NOMO-1 (cell line): ENCODE measurements around the gene PSMB5.

Experiments
- DNase-seq, 2 experiments: peaks; one replicate each; lab custom pipeline; 2025; ENCODE audit not compliant: unreplicated experiment in 2 of 2; lab: John Stamatoyannopoulos, UW

Gene PSMB5

GRCh38 chr14:22996768-22997654 is 37.7 kb downstream of the PSMB5 start:
- no peak for DNase-seq

DNA sequence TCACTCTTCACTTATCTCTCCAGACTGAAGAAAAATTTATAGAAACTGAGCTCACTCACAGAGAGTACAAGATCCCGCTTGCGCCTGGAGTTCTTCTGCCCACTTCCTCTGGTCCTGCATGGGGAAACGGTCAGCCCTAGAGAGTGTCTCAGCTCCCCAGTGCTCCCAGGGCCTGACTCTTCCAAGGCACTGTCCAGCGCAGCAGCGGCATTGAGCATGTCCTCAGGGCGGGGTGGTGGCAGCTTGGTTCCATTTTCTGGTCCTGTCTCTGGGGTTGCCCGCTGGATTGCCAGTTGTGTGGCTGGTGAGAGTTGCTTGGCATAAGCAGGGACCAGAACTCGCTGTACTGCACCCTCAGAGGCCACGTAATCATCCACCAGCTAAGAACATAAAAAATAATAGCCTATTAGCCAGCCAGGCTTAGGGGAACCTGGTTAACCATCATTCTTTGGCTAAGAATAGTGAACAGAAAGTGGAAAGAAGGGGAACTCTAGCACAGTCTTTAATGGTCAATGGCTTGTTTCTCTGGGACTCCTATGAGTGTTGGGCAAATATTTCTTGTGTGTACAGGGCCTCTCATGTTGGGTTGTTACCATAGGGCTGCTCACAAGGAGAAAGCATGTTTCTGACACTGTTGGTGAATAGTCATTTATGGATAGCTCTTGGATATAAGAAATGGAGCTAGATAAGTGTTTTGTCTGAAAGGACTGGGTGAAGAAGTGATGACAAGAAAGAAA is 38.6 kb downstream of the PSMB5 start:
- peak; percentile 32 to 71 for DNase-seq

DNA sequence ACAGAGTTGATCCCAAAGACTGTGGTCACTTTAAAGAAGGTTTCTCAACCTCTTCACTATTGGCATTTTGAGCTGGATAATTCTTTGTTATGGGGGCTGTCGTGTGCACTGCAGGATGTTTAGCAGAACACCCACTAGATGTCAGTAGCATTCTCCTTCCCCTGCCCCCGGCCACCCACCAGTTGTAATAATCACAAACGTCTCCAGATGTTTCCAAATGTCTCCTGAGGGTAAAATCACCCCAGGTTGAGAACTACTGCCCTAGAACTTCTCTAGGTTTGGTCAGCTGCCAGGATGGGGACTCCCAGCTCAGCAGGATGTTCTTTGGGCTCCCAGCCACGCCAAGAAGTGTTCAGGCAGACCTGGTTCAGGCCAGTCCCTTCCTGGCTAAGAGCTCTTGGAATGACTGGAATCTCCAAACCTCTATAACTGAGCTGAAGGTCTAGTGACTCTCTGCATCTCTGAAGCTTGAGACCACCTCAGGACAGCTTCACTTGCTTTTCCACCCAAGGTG is 39.9 kb downstream of the PSMB5 start:
- peak in 1 of 2 experiments; percentile 15 for DNase-seq

DNA sequence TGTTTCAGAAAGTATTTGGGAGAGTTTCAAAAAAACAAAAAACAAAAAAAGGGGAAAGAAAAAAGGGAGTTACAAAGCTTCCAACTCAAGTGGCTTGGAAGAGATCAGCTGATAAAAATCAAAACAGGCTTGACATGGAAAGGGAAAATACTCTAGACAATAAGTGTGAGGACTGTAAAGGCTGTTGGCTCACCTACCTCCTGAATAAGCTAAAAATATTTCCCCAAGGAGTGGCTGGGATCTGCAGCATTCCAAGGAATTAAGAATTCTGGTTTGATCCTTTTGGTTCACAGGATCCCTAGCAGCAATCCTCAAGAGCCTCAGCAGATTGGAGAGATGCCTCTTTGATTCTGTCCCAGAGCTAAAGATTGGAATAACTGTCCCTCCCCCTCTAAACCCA is 41.2 kb downstream of the PSMB5 start:
- no peak for DNase-seq

DNA sequence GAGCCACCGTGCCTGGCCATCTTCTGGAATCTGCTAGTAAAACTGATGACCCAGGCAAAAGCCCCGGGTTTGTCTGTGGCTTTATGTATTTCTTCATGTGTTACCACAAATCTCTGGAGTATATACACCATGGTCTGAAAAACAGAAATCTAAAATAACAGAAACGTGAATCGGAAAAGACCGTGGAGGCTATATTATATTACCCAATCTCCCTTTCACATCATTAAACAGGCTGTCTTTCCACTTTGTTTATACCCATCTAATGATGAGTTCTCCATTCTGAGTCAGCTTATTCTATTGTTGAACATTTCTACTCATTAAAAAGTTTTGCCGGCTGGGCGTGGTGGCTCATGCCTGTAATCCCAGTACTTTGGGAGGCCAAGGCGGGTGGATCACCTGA is 42.8 kb downstream of the PSMB5 start:
- DNase-seq = no peak

DNA sequence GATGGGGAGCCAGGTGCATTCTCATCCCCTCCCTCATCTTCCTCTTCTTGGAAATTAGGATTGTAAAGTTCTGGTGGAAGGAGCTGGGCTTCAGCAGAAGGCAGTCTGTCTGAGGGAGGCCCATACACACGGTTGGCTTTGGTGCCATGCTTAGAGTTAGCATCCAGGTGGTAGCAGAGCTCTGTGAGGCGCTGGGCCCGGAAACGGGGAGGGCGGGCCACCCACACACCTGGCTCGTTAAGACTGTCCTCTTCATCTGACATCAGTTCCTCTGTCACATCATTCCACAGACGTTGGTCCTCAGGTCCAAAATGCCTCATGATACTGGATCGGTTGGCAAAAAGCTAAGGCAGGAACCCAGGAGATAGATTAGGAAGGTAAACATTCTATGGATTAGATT is 47.4 kb downstream of the PSMB5 start:
- no peak for DNase-seq

- DNase-seq = peak; percentile 43 to 76
Observed at GRCh38 chr14:22986508-22987054, 48.1 kb downstream of the PSMB5 start.

- no peak for DNase-seq
Observed at GRCh38 chr14:22985894-22986507, 48.7 kb downstream of the PSMB5 start.

DNA sequence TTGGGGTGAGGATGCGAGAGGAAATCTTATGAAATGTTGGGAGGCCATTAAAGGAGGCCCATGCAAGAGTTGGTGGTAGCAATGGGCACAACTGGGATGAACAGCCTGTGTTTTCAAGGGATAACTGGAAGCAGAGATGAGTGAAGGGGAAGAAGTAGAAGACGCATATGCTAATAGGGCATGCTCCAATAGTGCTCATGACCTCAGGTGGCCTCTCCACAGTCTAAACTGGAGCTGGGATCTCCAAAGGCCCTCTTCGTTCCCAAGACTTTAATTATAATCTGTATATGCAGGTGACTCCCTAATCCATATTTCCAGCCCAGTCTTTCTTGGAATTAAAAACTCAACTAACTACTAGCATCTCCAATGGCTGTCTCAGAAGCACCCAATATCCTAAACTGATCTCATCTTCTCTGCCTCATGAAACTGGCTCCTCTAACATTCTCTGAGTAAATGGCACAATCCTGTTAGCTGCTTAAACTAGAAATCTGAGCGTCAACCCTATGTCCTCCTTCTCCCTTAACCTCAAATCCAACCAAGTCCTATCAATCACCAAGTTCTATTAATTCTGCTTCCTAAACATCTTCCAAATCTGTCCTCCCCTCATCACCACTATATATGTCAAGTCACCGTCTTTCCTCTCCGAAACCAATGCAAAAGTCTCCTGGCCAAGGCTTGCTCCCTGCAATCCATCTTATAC is 49.6 kb downstream of the PSMB5 start:
- DNase-seq = no peak

GRCh38 chr14:22982477-22983245 is 52.0 kb downstream of the PSMB5 start, which contains the start of gene AJUBA:
Gene AJUBA, minus strand, starts transcription at chr14:22982551. Its CDS starts 285 bp downstream, at chr14:22982266.
- DNase-seq = peak; percentile 74 to 81

- DNase-seq = no peak
Observed at GRCh38 chr14:22981876-22982476, 52.7 kb downstream of the PSMB5 start.

DNA sequence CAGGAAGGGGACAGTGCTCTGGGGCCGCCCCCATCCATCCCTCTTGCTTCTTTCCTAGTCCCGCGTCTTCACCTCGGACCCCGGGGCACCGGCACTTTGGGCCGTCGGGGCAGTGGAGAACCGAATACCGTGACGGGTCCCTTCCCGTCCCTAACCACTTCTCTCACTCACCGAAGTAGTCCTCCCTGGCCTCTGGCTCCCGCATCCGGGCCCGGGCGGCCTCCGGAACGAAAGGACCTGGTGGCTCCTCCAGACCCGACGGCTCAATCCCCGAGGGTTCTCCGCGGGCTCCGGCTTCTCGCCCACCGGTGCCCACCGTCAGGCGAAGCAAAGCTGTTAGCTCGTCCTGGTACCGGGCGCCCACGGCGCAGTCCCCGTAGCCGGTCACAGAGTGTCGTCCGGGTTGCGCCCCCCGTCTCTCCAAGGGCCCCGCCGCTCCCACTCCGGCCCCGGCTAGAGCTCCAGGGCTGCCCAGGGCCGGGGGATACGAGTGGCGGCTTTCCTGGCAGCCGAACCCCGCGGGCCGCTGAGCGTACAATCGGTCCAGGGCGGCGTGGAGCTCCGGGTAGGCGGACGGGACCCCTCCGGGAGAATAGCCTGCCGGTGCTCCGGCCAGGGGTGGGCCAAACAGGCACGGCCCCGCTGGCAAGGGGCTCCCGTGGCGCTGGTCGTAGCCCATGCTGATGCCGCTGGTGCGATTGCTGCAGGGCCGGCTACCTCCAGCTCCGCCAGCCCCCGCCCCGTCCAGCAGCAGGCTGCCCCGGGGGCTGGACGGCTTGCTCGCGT is 53.4 kb downstream of the PSMB5 start:
- no peak for DNase-seq

GRCh38 chr14:22980672-22981089 is 54.0 kb downstream of the PSMB5 start:
- no peak for DNase-seq

GRCh38 chr14:22979748-22980392 is 54.8 kb downstream of the PSMB5 start:
- DNase-seq = no peak

DNA sequence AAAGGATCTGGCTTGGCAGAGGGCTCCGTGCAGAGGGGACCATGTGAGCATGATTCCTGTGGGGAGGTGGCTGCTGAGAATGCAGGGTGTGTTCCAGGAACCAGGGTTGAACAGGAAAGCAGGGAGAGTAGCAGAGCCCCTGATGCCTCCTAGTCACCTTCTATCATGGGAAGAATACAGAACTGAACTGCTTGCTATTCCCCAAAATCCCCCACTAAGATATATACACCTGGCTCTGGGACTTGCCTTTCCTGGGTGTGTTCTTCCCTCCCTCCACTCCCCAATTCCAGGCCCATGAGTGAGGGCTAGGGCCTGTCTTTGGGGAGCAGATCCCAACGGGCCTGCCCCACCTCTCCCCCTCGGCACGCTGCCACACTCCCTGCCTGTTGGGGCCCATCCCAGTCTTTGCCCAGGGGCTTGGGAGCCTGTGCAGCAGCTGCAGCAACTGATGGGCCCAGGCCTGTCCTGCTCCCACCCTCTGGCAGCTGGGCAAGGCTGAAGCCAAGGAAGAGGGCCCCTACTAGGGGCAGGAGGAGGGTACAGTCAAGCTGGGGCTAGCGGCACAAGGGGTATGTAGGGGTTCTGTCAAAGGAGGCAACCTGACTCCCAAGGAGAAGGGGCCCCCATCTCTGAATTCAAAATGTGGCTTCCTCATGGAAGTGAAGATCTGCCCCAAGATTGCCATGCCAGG is 55.6 kb downstream of the PSMB5 start:
- no peak for DNase-seq

DNA sequence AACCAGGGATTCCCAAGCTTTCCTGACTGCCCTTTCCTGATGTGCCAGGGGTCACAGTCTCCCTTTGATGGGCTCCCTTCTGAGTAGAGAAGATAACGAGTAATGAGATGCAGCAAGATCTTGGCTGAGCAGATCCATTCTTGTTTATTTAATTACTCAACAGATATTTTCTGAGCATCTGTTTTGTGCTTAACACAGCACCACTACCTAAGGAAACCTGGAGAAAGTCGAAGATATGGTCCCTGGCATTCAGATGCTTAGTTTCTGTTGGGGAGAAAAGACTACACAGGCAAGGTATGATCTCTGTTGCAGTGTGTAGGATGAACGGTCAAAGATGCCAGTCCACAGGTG is 56.2 kb downstream of the PSMB5 start:
- DNase-seq = no peak

DNA sequence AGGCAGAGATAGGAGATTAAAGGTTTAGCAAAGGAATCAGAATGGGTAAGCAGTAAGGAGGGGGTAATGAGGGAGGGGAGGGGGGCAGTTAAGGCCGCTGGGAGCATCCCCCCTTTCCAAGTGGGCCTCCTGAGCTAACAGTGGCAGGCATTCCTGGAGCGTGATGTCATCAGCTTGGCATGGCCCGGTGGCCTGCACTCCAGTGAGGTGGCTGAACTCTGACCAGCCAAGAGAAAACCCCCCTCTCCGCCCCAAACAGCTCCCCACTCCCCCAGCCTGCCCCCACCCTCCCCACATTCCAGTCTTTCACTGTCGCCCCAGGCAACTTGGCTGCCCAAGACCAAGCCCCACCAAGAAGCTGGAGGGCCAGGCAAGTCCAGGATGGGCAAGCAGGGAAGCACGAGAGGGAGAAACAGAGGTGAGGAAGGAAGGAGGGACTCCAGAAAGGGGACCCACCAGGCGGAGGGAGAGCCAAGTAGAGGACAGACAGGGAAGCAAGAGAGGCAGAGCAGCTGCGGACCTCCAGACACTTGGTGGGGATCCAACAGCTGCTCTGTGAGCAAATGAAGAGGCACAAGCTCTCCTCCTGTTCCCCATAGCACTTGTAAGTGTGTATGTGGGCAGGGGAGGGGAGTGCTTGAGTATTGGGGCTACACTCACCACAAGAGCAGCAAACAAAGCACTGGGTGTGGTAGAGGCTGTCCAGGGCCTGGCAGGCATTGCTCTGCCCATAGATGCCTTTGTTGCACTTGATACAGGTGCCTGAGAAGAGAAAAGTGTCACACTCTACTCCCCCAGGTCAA is 56.8 kb downstream of the PSMB5 start:
- DNase-seq = no peak
